HG03575 (cell line): Measurements from ENCODE around the gene TENM4.

Source experiments
- ATAC-seq: cut with Tn5 transposase; IDR thresholded peaks from one replicate; pipeline ENCODE4 v1.9.1; 2021; ENCODE audit not compliant: unreplicated experiment, insufficient number of reproducible peaks, low FRiP score; ENCODE audit errors: extremely low read depth

The TENM4 gene

DNA sequence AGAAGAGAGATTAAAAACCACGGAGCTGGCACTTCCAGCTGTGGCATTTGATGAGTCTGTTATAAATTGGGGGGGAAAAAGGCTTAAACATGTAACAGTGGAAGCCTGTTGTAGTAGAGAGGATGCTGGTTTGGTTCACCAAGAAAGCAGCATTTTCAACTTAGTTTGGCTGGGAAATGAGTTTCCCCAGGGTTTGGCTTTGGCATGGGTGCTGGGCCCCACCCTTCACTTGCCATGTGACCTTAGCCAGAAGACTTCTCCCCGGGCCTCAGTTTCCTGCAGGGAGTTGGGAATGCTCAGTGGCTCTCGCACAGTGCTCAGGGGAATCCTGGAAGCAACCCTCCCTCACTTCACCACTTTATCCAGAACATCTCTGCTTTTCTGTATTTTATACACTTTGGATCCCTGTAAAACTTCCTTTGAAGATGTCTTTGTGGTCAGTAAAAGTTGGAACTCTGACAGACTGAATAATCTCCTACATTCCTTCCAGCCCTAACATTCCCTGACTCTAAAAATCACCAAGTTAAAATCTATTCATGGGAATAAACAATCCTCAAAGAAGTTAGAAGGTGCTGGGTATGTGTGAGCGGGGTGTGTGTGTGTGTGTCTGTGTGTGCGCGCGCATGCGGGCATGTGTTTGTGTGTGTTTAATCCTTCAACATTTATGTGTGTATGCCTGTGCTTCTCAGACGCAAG is 166.0 kb downstream of the TENM4 start:
- ATAC-seq: no peak

DNA sequence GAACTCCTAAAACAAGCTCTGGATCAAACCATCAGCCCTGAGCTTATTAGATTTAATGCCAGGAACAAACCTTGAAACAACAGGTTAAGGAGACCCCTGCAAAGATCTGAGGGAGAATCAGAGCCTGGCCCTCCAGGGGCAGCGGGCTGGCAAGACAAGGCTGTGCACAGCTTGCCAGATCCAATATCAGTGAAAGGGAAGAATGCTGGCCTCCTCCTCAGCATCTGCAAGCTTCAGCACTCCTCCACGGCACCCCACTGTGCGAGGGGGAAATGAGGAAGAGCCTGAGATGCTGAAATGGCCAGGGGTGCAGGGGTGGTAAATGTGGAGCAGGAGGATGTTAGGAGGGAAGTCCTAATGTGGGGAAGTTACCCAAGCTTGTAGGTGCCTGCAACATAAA is 167.0 kb downstream of the TENM4 start:
- ATAC-seq: no peak

DNA sequence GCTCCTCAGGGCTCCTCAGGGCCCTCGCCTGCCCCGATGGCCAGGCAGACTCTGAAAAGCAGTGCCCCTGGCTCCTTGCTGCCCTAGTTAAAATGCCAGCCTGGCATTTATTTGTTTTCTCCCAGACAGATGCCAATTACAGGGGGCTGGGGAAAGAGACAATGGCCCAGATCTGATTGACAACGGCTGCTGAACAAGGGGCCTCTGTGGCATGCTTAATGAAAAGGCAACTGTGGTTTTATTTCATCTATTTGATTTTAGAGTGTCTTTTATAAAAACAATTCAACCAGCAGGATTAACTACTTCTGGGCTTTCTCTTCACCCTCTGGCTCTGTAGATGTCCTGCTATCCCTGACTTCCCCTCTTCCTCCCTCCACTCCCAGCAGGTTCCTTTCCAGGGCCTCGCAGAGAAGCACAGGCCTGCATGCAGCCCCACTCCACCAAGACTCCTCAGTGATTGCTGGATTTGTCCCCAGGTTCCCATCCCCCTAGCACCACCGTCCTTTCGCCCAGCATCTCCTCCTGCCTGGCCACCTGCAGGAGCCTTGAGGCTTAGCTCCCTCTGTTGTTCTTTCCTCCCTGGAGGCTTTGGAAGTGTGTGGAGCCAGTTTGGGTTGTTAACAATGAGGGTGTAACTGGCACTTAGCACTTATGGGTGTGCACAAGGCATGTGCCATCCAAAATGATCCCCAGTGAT is 171.1 kb downstream of the TENM4 start:
- no peak for ATAC-seq

DNA sequence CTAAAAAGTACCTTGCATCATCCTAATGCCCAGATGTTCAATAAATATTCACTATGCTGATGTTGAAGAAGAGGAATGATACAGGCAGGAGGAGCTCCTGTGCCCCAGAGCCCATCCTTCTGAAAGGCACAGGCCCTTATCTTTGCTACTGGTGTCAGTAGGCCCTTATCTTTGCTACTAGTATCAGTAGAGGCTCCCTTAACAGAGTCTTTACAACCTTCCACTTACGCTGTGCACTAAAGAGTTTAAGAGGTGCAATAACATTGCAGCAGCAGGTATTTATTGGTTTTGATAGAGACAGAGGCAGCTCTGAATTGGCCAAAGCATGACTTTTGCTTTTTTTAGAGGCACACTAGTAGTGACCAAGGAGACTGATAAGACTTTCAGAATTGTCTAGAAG is 174.4 kb downstream of the TENM4 start:
- no peak for ATAC-seq

DNA sequence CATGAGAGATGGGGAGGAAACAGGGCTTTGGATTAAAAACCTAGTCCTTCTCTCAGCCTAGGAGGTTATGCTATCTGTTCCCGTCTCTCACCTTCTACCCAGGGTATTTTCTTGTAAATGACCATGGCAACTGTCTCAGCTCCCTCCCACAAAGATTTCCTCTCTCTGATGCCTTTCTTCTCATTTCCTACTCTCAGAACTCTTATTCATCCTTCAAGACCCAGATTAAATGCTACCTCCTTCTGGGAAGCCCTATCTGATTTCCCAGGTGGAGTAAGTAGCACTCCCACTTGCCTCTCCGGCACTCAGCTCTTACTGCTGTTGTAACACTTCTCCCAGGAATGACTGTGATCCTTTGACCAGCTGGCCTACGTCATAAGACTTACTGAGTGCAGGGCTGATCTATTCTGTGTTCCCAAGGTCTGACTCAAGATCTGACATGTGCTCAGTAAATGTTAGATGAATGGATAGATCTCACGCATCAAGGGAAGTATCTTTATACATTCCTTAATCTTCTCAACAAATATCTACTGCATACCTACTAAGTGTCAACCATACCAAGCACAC is 175.0 kb downstream of the TENM4 start:
- ATAC-seq: no peak

DNA sequence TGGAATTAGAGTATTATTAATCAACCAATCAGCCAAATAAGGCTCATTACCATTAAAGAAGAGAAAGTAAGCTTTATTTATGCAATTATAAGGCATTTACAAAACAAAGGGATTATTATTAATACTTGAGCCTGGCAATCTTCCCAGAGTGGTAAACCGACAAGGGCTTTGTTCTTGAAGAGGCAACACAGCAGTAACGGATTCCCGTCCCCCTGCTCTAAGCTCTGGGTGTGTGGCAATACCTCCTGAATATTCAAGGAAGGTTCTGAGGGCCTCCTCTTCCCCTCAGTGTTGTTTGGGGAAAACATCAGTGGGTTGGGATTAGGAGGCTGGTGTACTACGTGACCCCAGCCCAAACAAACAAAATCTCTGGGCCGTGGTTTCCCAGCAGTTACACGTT is 176.5 kb downstream of the TENM4 start:
- no peak for ATAC-seq

DNA sequence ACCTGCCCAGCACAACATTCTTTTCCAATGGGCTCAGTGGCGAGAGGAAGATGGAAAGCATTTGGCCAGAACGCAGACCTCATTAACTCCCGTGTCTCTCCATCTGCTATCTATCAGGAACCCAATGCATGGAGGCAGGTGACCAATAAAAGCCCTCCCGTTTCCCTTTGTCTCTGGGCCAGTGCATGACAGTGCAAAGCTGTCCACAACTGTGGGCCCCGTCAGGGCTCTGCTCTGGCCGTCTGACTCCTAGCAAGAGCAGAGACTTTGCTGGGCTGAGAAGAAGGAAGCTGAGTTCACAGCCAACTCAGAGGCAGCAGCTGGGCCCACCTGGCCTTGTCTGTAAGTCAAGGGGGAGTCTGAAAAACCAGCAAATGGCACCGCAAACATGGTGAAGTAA is 177.8 kb downstream of the TENM4 start:
- ATAC-seq: no peak

DNA sequence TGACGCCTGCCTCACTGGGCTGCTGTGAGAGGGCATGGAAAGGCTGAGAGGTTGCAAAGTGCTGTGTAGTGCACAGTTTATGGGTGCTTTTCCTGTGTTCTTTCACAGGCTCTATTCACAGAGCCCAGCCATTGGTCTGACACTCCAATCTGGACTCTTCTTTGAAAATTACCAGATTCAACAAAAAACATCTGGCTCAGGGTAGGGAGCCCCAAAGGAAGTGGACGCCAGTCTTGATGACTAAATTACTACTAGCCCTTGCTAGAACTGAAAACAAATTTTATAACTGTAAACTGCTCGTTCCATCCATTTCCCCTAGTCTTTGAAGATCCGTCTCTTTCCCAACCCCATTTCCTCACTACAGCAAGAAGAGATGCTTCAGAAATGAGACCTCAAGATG is 178.6 kb downstream of the TENM4 start:
- ATAC-seq: no peak

DNA sequence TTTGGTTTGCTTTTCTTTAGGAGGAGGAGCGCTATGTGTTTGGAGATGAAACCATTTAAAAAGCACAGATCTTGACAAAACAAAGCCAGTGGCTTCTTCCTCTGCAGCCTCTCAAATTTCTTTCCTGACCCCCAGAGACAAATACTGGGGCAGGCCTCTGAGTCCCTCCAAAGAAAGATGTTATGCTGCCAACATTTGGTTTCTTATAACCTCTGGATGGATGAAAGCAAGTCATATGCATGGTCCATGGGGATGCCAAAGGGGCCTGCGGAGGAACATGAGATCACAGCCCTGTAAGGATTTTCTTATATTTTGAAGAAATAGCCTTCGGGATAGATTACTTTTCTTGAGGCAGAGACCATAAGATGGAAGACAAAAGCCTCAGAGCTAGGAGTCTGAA is 179.1 kb downstream of the TENM4 start:
- ATAC-seq: no peak

DNA sequence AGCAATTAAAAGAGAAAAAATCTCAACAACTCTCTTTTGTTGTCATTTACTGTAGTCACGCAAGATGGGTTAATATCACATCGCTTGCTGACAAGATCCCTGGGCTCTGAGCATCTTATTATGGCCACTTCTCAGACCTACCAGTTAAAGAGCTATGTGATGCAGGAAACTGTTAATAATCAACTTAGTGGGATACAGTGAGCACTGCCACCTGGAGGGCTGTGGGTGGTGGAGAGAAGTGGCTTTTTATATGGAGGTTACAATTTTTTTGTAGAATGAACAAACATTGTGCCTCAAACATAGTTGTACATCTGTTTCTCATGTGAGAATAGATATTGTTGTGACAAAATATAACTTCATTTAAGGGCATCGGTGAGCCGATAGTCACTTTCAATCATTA is 181.0 kb downstream of the TENM4 start:
- ATAC-seq: no peak

DNA sequence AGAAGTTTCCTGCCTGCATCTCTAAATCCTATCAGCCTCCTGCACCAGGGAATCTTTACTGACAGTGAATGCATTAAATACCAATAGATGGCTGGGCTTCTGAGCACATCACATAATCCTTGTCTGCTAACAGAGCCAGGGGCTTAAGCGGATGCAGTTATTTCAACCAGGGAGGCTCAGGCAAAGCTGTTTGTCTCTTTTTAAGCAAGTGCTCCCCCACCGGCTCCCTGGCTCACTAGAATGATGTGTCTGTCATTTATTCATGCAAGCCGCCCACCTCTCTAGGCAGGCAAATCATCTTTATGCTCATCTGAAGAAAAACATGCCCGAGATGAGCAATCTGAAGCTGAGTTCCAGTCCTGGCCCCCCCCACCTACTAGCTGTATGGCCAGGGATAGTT is 182.3 kb downstream of the TENM4 start:
- no peak for ATAC-seq

DNA sequence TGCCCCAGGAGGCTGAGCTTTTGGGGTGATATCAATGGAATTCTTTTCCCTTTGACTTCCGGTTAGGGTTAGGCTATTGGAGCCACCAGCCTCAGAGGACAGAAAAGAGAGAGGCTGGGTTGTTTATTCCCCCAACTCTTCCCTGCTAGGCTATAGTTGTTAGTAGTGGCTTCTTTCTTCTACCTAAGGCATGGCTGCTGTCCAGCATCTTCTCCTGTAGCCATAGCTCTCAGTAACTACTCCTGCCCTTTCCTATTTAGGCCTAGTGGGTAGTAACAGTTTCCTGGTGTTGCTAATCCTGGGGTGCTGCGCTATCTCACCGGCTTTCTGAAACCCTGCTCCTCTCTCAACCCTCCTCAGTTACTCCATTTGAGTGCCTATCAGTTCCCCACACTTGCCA is 184.9 kb downstream of the TENM4 start:
- ATAC-seq: no peak

DNA sequence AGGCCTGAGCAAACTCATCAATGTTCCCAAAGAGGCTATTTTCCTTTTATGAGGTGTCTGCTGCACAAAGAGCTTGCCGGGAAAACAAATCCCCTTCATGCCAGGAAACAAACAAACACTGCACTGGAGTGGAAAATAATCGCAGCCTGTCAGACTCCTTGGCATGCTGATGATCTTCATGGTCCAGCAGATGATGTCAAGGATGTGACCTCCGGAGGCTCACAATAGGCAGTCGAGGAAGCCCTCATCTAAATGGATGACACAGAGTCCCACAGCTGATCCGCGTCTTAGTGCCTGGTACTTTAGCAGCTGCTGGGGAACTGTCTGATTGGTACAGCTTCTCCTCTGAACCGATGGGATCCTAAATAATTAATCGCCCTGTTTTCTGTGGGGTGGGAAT is 187.6 kb downstream of the TENM4 start:
- ATAC-seq: no peak

DNA sequence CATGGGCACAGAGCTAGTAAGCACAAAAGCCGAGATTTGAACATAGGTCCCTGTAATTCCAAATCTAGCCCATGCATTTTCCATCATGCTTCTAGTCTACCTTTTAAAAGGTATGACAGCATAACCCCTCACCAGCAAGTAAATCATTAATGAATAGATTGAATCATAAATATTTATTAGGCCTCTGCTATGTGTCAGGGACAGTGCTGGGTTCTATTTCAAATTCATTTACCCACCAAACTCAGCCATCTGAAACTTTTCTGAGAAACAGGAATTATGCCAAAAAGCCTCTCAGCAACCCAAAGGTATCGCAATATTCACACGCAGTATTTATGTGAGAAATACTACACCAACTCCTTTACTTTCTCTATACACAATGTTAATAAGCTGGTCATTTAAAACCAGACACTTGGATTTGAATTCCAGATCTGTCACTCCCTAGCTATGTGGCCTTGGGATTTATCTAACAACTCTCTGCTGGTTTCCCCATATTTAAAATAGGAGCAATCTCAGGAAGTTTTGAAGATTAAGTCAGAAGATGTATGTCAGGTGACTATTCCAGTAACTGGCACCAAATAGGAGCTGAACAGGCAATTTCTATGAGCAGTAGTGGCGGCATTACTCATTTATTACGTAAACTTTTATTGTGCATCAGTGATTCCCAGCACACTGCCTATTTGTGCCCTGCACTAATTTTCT is 191.4 kb downstream of the TENM4 start:
- no peak for ATAC-seq

DNA sequence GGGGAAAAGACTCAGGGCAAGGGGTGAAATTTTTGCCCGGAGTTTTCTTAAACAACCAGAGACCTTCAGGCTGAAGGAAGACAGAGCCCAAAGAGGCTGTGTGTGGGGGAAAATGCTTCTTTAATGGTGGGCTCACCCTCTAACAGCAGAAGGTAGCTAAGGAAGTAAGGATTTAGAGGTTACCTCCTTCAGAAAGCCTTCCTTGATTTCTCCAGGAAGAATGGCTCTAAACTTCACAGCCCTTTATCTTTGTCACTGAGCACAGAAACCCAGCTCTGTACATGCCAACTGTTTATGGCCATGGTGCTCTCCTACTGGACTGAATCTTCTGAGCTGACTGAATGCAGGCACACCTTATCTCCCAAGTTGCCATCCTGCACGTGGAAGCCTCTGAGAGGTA is 196.0 kb downstream of the TENM4 start:
- ATAC-seq: no peak

DNA sequence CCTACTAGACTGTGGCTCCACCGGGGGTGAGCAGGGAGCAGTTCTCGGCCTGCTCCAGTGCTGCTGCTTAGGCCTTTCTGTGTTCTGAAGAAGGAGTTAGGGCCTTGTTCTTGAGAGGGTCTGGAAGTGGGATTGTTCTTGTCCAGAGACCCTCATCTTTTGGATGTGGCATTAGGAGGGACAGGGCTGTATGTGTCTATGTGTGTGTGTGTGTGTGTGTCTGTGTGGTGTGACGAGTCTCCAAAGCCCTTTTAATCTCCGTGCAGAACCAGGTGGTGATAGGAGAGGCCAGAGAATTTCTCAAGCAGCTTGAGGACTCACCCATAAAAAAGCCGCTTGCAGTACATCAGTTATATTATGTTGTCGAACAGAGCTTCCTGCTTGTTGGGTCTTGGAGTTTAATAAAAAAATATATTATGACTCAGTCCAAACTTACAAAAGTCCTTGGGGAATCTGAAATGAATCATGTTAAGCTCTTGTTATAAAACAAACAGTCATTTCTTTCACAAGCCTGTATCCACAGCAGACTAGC is 196.5 kb downstream of the TENM4 start:
- ATAC-seq: no peak

DNA sequence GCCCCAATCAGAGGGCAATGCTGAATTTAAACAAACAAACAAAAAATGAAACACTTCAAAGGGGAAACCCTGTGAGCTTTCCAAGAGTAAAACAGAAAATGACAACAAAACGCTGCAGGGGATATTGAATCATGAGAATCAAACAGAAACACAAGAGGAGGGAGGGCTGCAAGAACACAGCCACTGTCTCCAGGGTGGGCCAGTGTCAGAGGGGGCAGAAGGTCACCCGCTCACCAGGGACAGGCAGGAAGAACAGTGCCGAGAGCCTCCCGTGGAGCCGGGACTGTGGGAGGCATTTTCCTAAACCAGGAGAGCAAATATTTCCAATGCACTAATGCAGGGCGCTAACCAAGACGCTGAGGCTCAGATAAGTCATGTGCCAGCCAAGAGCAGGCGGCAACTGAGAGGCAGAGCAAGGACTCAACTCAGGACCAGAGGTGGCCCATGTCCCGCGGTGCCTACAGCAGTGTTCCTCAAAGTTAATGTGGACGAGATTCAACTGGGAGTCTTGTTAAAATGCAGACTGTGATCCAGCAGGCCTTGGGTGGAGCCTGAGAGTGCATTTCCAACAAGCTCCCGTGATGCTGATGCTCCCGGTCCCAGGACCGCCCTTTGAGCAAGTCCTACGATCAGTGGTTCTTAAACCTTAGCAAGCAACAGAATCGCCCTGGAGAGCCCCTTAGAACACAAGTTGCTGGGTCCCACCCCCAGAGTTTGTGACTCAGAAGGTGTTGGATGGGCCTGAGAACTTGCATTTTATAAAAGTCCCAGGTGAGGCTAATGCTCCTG is 197.2 kb downstream of the TENM4 start:
- ATAC-seq: no peak

DNA sequence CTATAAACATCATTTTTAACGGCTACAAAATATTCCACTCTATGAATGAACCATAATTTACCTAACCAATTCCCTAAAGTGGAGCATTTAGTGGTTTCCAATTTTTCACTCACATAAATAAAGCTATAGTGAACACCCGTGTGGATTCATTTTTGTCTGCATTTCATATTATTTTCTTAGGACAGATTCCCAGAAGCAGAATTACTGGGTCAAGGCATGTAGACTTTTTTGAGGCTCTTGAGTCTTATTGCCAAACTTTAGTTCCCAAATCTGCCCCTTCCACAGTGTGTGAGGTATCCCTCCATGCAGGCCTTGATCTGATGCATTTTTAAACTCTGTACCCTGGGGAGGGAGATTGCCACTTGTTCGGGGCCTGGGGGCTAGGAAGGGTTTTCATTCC is 198.2 kb downstream of the TENM4 start:
- no peak for ATAC-seq

DNA sequence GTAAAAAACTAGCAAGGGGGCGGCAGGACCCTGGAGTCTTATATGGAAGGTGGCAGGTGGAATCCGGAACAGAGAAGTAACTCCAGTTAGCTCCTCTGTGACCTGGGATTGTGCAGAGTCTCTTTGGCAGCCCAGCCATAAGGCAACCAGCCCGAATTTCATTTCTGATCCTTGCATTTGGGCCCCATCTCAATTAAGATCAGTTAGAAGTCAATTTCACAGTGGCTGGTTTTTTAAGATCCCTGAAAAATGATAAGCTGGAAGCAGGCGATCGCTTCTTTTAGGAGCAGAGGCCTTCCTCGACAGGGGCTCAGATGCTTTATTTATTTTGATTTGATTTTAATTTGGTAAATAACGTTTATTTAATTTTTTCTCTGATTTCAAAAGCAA is 199.0 kb downstream of the TENM4 start:
- ATAC-seq: no peak
